ENCODE measurements around the gene SPEN.

Gene SPEN

DNA sequence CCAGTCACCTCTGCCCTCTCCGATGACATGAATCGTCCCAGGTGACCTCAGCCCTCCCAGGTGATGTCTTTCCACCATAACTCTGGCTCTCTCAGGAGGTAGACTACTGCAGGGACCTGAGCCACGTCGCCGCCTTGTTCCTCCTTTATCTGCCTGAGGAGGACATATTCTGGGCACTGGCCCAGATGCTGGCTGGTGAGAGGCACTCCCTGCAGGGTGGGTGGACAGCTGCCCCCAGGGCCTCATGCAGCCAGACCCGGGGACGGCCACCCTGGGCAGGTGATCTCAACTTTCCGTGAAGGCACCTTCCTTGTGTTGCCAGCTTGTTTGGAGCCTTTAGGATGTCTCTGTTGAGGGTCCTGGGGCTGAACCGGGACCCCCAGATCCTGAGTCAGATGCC is 142.3 kb downstream of the SPEN start:
- DNase-seq = no peak
